DOHH2 (cell line): ENCODE results near the gene SYNGR4.

Experiments used
- H3F3A ChIP-seq: fragments of 200-600 bp; sonication (generic), shearing (Covaris generic); 2 replicates; pipeline ENCODE4 v1.6.0; 2016; ENCODE audit warnings: antibody characterized with exemption, mild to moderate bottlenecking; ENCODE audit not compliant: control insufficient read depth, insufficient read depth
- H3K27ac ChIP-seq: fragments of 200-600 bp; sonication (generic); 2 replicates; pipeline ENCODE4 v1.5.1; 2014; ENCODE audit warnings: low read depth, mild to moderate bottlenecking, low read length, moderate library complexity
- H3K27me3 ChIP-seq: fragments of 200-600 bp; sonication (generic); 2 replicates; pipeline ENCODE4 v1.6.1; 2014; ENCODE audit warnings: mild to moderate bottlenecking, low read length, mixed read lengths; ENCODE audit not compliant: control insufficient read depth
- H3K36me3 ChIP-seq: fragments of 200-600 bp; sonication (generic); 2 replicates; pipeline ENCODE4 v1.6.1; 2014; ENCODE audit warnings: mild to moderate bottlenecking, low read length, moderate library complexity, mixed read lengths; ENCODE audit not compliant: control insufficient read depth
- H3K4me1 ChIP-seq: fragments of 200-600 bp; sonication (generic); 2 replicates; pipeline ENCODE4 v1.6.1; 2014; ENCODE audit warnings: mild to moderate bottlenecking, low read length, mixed read lengths; ENCODE audit not compliant: control insufficient read depth
- H3K4me2 ChIP-seq: fragments of 200-600 bp; sonication (generic); 2 replicates; pipeline ENCODE4 v1.6.0; 2014; ENCODE audit warnings: mild to moderate bottlenecking, low read length, moderate library complexity
- H3K4me3 ChIP-seq: fragments of 200-600 bp; sonication (generic); 2 replicates; pipeline ENCODE4 v1.5.1; 2014; ENCODE audit warnings: mild to moderate bottlenecking, low read length, mixed read lengths
- H3K79me2 ChIP-seq: fragments of 200-600 bp; sonication (generic); 2 replicates; pipeline ENCODE4 v1.6.1; 2014; ENCODE audit warnings: mild to moderate bottlenecking, low read length, mixed read lengths; ENCODE audit not compliant: control insufficient read depth
- H3K9me2 ChIP-seq: fragments of 200-600 bp; sonication (generic); replicated peaks from 2 replicates; pipeline ENCODE4 v1.6.1; 2014; ENCODE audit warnings: mild to moderate bottlenecking, low read length, mixed read lengths; ENCODE audit not compliant: control insufficient read depth
- H3K9me3 ChIP-seq: fragments of 200-600 bp; sonication (generic); 2 replicates; pipeline ENCODE4 v1.6.1; 2014; ENCODE audit warnings: antibody characterized with exemption, low read length, mixed read lengths; ENCODE audit not compliant: control insufficient read depth, insufficient read depth
- H4K20me1 ChIP-seq: fragments of 200-600 bp; sonication (generic); 2 replicates; pipeline ENCODE4 v1.6.0; 2014; ENCODE audit warnings: low read depth, mild to moderate bottlenecking, antibody characterized with exemption, low read length, moderate library complexity; ENCODE audit not compliant: control insufficient read depth, insufficient read depth
- EZH2phosphoT487 ChIP-seq: fragments of 200-600 bp; sonication (generic); IDR thresholded peaks from 2 replicates; pipeline ENCODE4 v1.6.1; 2017; ENCODE audit warnings: borderline replicate concordance, mild to moderate bottlenecking, antibody characterized with exemption, low read length, moderate library complexity, mixed read lengths
- TF ChIP-seq, protein P1 (sequence below): fragments of 200-600 bp; sonication (generic); IDR thresholded peaks from one replicate; pipeline ENCODE4 v1.5.1; 2014; ENCODE audit warnings: antibody characterized with exemption, mild to moderate bottlenecking, low read depth, low read length; ENCODE audit not compliant: poor library complexity, severe bottlenecking

SYNGR4 gene

DNA sequence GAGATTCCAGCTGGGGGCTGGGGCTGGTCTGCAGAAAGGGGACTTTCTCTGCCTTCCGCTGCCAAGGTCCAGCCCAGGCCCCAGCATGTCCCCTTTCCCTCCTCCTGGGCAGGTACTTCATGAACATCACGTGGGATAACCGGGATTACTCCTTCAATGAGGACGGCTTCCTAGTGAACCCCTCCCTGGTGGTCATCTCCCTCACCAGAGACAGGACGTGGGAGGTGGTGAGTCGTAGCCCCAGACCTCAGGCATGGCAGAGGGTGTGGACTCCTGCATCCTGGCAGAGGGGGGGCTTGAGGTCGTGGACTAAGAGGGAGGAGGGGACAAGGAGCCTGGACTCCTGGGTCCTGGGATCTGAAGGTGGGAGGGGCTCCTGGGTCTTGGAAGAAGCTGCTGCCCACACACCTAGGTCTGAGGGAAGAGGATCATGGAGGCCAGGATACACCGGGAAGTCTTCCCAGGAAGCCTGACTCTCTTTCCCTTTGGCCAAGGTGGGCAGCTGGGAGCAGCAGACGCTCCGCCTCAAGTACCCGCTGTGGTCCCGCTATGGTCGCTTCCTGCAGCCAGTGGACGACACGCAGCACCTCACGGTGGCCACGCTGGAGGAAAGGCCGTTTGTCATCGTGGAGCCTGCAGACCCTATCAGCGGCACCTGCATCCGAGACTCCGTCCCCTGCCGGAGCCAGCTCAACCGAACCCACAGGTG lies 49.9 kb downstream of the SYNGR4 start:
- peaks cover 16% of the 10 kb centered on the region for H3K4me1 ChIP-seq
- H3K36me3 ChIP-seq, result no peaks in the 10 kb centered on the region
- H3F3A ChIP-seq, result no peaks in the 10 kb centered on the region
- H3K79me2 ChIP-seq, result no peaks in the 10 kb centered on the region
- TF ChIP-seq, protein P1, sequence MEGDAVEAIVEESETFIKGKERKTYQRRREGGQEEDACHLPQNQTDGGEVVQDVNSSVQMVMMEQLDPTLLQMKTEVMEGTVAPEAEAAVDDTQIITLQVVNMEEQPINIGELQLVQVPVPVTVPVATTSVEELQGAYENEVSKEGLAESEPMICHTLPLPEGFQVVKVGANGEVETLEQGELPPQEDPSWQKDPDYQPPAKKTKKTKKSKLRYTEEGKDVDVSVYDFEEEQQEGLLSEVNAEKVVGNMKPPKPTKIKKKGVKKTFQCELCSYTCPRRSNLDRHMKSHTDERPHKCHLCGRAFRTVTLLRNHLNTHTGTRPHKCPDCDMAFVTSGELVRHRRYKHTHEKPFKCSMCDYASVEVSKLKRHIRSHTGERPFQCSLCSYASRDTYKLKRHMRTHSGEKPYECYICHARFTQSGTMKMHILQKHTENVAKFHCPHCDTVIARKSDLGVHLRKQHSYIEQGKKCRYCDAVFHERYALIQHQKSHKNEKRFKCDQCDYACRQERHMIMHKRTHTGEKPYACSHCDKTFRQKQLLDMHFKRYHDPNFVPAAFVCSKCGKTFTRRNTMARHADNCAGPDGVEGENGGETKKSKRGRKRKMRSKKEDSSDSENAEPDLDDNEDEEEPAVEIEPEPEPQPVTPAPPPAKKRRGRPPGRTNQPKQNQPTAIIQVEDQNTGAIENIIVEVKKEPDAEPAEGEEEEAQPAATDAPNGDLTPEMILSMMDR, result no peak
- TF ChIP-seq EZH2phosphoT487, result no peak
- peaks cover 11% of the 10 kb centered on the region for H3K27me3 ChIP-seq
- no peaks in the 10 kb centered on the region for H4K20me1 ChIP-seq
- H3K27ac ChIP-seq, result no peak overlapping the region
- no peaks in the 10 kb centered on the region for H3K9me3 ChIP-seq
- H3K4me2 ChIP-seq, result no peak overlapping the region
- no peak overlapping the region for H3K4me3 ChIP-seq
- no peaks in the 10 kb centered on the region for H3K9me2 ChIP-seq

DNA sequence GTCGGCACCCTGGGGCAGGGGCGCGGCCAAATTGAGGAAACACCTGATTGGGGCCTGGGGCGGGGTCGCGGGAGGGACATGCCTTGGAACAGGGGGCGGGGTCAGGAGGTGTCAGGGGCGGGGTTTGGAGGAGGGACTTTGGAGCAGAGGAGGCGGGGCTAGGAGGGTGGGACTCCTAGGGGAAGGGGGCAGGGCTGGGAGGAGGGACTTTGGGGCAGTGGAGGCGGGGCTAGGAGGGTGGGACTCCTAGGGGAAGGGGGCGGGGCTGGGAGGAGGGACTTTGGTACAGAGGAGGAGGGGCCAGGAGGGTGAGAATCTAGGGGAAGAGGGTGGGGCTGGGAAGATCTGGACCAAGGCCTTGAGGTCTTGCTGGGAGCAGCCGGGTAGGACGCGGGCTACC lies 51.2 kb downstream of the SYNGR4 start:
- Histone ChIP-seq H3K27me3 (peaks cover 11% of the 10 kb centered on the region), H3K79me2 (no peaks in the 10 kb centered on the region), H3K9me2 (no peaks in the 10 kb centered on the region), H3K9me3 (no peaks in the 10 kb centered on the region), H3K4me2 (peak overlapping the region; percentile 40), H3K36me3 (no peaks in the 10 kb centered on the region), H3K4me3 (no peak overlapping the region), H3K27ac (no peak overlapping the region), H3F3A (no peaks in the 10 kb centered on the region), H4K20me1 (no peaks in the 10 kb centered on the region), H3K4me1 (peaks cover 17% of the 10 kb centered on the region)
- TF ChIP-seq EZH2phosphoT487, result no peak
- TF ChIP-seq, protein P1, result no peak

DNA sequence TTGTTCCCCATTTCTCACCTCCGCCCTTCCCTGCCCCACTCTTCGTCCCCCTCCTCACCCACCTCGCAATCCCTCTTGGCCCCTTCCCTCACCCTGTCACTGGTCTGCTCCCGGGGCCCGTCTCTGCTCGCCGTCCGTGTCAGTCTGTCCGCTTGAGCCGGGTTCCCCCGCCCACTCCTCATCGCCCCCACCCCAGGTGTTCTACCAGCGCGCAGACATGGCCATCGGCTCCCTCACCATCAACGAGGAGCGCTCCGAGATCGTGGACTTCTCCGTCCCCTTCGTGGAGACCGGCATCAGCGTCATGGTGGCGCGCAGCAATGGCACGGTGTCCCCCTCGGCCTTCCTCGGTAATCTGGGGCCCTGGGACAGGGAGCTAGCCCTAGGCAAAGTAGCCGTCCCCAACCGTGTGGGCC lies 51.6 kb downstream of the SYNGR4 start:
- H3K79me2 ChIP-seq, result no peaks in the 10 kb centered on the region
- peaks cover 17% of the 10 kb centered on the region for H3K4me1 ChIP-seq
- H3K4me3 ChIP-seq, result no peak overlapping the region
- TF ChIP-seq, protein P1, result no peak
- TF ChIP-seq EZH2phosphoT487, result no peak
- H3K36me3 ChIP-seq, result no peaks in the 10 kb centered on the region
- no peaks in the 10 kb centered on the region for H3K9me2 ChIP-seq
- peak overlapping the region; percentile 37; the same call in 1 of the 2 replicates for H3K4me2 ChIP-seq
- no peaks in the 10 kb centered on the region for H3K9me3 ChIP-seq
- no peak overlapping the region for H3K27ac ChIP-seq
- no peaks in the 10 kb centered on the region for H4K20me1 ChIP-seq
- H3K27me3 ChIP-seq, result peaks cover 11% of the 10 kb centered on the region
- no peaks in the 10 kb centered on the region for H3F3A ChIP-seq
